Left lung (tissue), 10 donors: ENCODE measurements around the gene ABCB6. TPM values are rescaled to one million over a fixed set of nuclear protein-coding genes. Genes with fewer than 3 reads are reported as not detected.
"Not testable (repeated sequence)": the region's sequence is repeated elsewhere in the genome, so short reads cannot be mapped to it uniquely, and the experiment has no call there.

ENCODE experiments used
- ATAC-seq: fragments of 200-7000 bp; cut with Tn5 transposase; one replicate; pipeline ENCODE4 v1.9.1; 2020; ENCODE audit warnings: moderate library complexity
- DNase-seq, 4 donors: peaks; one replicate each; pipeline ENCODE4 v3.0.0-alpha.2; 2013 to 2020
- H3K27ac ChIP-seq, 2 donors: fragments of 200-600 bp; sonication (generic) in 1 of 2; one replicate each; pipeline versions ENCODE4 v1.5.0 to v1.8.0; 2020 to 2021
- H3K27me3 ChIP-seq, 2 donors: fragments of 200-600 bp; sonication (generic) in 1 of 2; one replicate each; pipeline versions ENCODE4 v1.5.0 to v1.8.0; 2020 to 2021
- H3K36me3 ChIP-seq, 2 donors: fragments of 200-600 bp; sonication (generic) in 1 of 2; one replicate each; pipeline versions ENCODE4 v1.5.0 to v1.8.0; 2020 to 2021
- H3K4me1 ChIP-seq, 2 donors: fragments of 200-600 bp; one replicate each; pipeline ENCODE4 v1.8.0; 2021
- H3K4me3 ChIP-seq, 2 donors: fragments of 200-600 bp; sonication (generic) in 1 of 2; one replicate each; pipeline versions ENCODE4 v1.5.0 to v1.8.0; 2020 to 2021; ENCODE audit warnings: mild to moderate bottlenecking in 1 of 2
- H3K9me3 ChIP-seq, 2 donors: fragments of 200-600 bp; sonication (generic) in 1 of 2; one replicate each; pipeline versions ENCODE4 v1.5.0 to v1.8.0; 2020 to 2021
- intact Hi-C, 2 donors: fragments of 100-400 bp; cut with DNase I; formaldehyde crosslinking; loops; one replicate each; pipeline versions ENCODE4 v1.11.2 to v1.14.2; 2022
- polyA plus RNA-seq, 6 donors: library from polyadenylated mRNA; unstranded; fragments of 120-200 nt; gene quantifications; one replicate each; pipeline ENCODE4 v1.2.1, GENCODE V29; 2013; ENCODE audit not compliant: insufficient read length in 6 of 6
- total RNA-seq, 2 donors: library from RNA; stranded (reverse); fragmentation: NEBNext Ultra II Directional; extraction: Animal tissue kit (Norgen Biotek cat#: 25700); gene quantifications; one replicate each; pipeline ENCODE4 v1.2.1, GENCODE V29; 2021
- TF ChIP-seq, protein P1 (sequence below), 2 donors: fragments of 200-600 bp; sonication (generic) in 1 of 2; IDR thresholded peaks; one replicate each; pipeline versions ENCODE4 v1.5.0 to v1.8.0; 2021; ENCODE audit warnings: antibody characterized with exemption in 2 of 2
- donor health status: DM: no; HTN: yes; CAD: no.
- donor health status: DM: no; HTN: no; CAD: no.

ABCB6 gene
- total and polyA plus RNA-seq, 8 donors: 23.2 to 45.3 (median 30.1) TPM

DNA sequence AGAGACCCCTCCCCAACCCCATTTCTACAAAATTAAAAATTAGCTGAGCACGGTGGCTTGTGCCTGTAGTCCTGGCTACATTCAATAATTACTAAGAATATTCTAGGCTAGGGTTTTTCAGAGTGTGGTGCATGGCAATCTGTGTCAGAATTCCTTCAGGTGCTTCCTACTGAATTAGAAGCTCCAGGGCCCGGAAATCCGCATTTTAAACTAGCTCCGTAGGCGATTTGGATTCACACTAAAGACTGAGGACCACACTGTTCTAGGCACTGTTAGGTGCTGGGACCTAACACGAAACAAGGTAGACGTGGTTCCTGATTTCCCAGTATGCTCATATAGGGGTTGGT, 12.8 kb downstream of the ABCB6 start:
- Histone ChIP-seq H3K9me3 (peaks cover 0 to 4% of the 10 kb centered on the region in 2 donors), H3K4me1 (peaks cover 14 to 35% of the 10 kb centered on the region in 2 donors), H3K36me3 (peaks cover 0 to 34% of the 10 kb centered on the region in 2 donors), H3K27ac (peak overlapping the region; percentile 94 to 95), H3K27me3 (no peaks in the 10 kb centered on the region), H3K4me3 (peak overlapping the region; percentile 50 to 61)
- no peak for DNase-seq
- intact Hi-C loops: no loop called here
- no peak for ATAC-seq
- TF ChIP-seq, protein P1, sequence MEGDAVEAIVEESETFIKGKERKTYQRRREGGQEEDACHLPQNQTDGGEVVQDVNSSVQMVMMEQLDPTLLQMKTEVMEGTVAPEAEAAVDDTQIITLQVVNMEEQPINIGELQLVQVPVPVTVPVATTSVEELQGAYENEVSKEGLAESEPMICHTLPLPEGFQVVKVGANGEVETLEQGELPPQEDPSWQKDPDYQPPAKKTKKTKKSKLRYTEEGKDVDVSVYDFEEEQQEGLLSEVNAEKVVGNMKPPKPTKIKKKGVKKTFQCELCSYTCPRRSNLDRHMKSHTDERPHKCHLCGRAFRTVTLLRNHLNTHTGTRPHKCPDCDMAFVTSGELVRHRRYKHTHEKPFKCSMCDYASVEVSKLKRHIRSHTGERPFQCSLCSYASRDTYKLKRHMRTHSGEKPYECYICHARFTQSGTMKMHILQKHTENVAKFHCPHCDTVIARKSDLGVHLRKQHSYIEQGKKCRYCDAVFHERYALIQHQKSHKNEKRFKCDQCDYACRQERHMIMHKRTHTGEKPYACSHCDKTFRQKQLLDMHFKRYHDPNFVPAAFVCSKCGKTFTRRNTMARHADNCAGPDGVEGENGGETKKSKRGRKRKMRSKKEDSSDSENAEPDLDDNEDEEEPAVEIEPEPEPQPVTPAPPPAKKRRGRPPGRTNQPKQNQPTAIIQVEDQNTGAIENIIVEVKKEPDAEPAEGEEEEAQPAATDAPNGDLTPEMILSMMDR (IDR thresholded peaks at IDR 0.05): no peak

DNA sequence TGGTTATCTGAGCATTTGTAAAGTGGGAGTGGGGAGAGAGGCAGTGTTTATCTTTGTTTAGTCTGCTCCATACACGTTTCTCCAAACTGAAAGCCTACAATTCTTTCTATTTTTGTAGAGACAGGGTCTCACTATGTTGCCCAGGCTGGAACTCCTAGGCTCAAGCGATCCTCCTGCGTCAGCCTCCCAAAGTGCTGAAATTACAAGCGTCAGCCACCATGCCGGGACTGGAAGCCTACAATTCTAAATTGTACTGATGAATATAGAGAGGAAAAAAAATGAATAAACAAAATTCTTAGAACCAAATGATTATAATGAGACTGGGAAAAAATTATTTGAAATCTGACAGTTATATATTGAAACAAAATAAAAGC, 13.6 kb downstream of the ABCB6 start:
- Histone ChIP-seq H3K9me3 (peaks cover 0 to 4% of the 10 kb centered on the region in 2 donors), H3K36me3 (peaks cover 0 to 26% of the 10 kb centered on the region in 2 donors), H3K4me3 (no peak overlapping the region), H3K4me1 (peaks cover 14 to 34% of the 10 kb centered on the region in 2 donors), H3K27me3 (no peaks in the 10 kb centered on the region), H3K27ac (no peak overlapping the region)
- no peak for ATAC-seq
- TF ChIP-seq, protein P1 (IDR thresholded peaks at IDR 0.05): no peak
- DNase-seq: no peak
- intact Hi-C loops: no loop called here

DNA sequence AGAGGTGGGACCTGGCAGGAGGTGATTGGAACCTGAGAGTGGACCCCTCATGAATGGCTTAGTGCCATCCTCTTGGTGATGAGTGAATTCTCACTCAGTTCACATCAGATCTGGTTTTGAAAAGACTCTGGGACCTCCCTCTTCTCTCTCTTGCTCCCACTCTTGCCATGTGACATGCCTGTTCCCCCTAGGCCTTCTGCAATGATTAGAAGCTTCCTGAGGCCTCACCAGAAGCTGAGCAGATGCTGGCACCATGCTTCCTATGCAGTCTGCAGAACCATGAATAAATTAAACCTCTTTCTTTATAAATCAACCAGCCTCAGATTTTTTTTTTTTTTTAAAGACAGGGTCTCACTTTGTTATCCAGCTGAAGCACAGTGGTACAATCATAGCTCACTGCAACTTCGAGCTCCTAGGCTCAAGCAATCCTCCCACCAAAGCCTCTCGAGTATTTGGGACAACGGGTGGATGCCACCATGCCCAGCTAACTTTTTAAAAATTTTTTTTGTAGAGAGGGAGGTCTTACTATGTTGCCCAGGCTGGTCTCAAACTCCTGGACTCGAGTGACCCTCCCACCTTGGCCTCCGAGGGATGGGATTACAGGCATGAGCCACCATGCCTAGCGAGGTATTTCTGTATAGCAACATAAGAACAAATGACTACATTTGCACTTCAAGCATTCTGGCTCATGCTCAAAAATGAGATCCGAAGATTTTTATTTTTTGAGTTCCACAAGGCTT, 14.2 kb downstream of the ABCB6 start:
- H3K4me3 ChIP-seq: no peak overlapping the region
- no peak overlapping the region for H3K27ac ChIP-seq
- peaks cover 0 to 21% of the 10 kb centered on the region in 2 donors for H3K36me3 ChIP-seq
- peaks cover 14 to 29% of the 10 kb centered on the region in 2 donors for H3K4me1 ChIP-seq
- H3K27me3 ChIP-seq: peaks cover 0 to 3% of the 10 kb centered on the region in 2 donors
- DNase-seq: no peak
- intact Hi-C loops: no loop called here
- peaks cover 0 to 4% of the 10 kb centered on the region in 2 donors for H3K9me3 ChIP-seq
- TF ChIP-seq, protein P1 (IDR thresholded peaks at IDR 0.05): no peak
- ATAC-seq: no peak

DNA sequence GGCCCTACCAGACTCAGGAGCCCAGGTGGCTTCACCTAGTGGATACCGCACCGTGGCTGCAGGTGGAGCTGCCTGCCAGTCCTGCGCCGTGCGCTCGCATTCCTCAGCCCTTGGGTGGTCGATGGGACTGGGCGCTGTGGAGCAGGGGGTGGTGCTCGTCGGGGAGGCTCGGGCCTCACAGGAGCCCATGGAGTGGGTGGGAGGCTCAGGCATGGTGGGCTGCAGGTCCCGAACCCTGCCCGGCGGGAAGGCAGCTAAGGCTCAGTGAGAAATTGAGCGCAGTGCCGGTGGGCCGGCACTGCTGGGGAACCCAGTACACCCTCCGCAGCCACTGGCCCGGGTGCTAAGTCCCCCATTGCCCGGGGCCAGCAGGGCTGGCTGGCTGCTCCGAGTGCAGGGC, 17.4 kb downstream of the ABCB6 start:
- peaks cover 0 to 27% of the 10 kb centered on the region in 2 donors for H3K27me3 ChIP-seq
- H3K36me3 ChIP-seq, H3K9me3 ChIP-seq, intact Hi-C loops, H3K4me1 ChIP-seq, H3K4me3 ChIP-seq, DNase-seq, ATAC-seq, H3K27ac ChIP-seq: not testable (repeated sequence)

DNA sequence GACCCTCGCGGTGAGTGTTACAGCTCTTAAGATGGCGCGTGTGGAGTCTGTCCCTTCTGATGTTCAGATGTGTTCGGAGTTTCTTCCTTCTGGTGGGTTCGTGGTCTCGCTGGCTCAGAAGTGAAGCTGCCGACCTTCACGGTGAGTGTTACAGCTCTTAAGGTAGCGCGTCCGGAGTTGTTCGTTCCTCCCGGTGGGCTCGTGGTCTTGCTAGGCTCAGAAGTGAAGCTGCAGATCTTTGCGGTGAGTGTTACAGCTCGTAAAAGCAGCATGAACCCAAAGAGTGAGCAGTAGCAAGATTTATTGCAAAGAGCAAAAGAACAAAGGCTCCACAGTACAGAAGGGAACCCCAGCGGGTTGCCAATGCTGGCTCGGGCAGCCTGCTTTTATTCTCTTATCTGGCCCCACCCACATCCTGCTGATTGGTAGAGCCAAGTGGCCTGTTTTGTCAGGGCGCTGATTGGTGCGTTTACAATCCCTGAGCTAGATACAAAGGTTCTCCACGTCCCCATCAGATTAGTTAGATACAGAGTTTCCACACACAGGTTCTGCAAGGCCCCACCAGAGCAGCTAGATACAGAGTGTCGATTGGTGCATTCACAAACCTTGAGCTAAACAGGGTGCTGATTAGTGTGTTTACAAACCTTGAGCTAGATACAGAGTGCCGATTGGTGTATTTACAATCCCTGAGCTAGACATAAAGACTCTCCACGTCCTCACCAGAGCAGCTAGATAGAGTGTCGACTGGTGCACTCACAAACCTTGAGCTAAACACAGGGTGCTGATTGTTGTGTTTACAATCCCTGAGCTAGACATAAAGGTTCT, 18.0 kb downstream of the ABCB6 start:
- DNase-seq, H3K27ac ChIP-seq, H3K4me1 ChIP-seq, H3K9me3 ChIP-seq, ATAC-seq, intact Hi-C loops, H3K4me3 ChIP-seq, H3K36me3 ChIP-seq: not testable (repeated sequence)
- H3K27me3 ChIP-seq: peaks cover 0 to 27% of the 10 kb centered on the region in 2 donors
